Stimulated activated CD8-positive, alpha-beta memory T cell treated with anti-CD3 and anti-CD28 coated beads, Interleukin-12 subunit alpha, Interleukin-12 subunit beta, amount 100 ng/mL, for 24 hours (primary cell): Measurements from ENCODE around the gene OLR1.
"Not testable (repeated sequence)": the region's sequence is repeated elsewhere in the genome, so short reads cannot be mapped to it uniquely, and the experiment has no call there.

Source experiments
- DNase-seq: peaks from one replicate; pipeline ENCODE4 v3.0.0-alpha.2; 2020; ENCODE audit errors: extremely low read depth

OLR1 gene

GRCh38 chr12:10190558-10191388, 18.8 kb upstream of the OLR1 start:
- no peak for DNase-seq

GRCh38 chr12:10189653-10190052, 17.7 kb upstream of the OLR1 start:
- DNase-seq = no peak

- not testable (repeated sequence) for DNase-seq
Observed at GRCh38 chr12:10186958-10187357, 15.0 kb upstream of the OLR1 start.

GRCh38 chr12:10186299-10186698, 14.4 kb upstream of the OLR1 start:
- no peak for DNase-seq

- no peak for DNase-seq
Observed at GRCh38 chr12:10184261-10184843, 12.4 kb upstream of the OLR1 start.

- DNase-seq = no peak
Observed at GRCh38 chr12:10182354-10183049, 10.6 kb upstream of the OLR1 start.

- no peak for DNase-seq
Observed at GRCh38 chr12:10179776-10180181, 7.8 kb upstream of the OLR1 start.

- no peak for DNase-seq
Observed at GRCh38 chr12:10178821-10179220, 6.9 kb upstream of the OLR1 start, which contains the start of gene TMEM52B. TSS of gene TMEM52B (plus strand) at chr12:10179032. CDS start at chr12:10179575, 543 bp downstream.

- DNase-seq = no peak
Observed at GRCh38 chr12:10175846-10176636, 4.1 kb upstream of the OLR1 start.

GRCh38 chr12:10174986-10175614, 3.2 kb upstream of the OLR1 start:
- DNase-seq = no peak

GRCh38 chr12:10170216-10170615, 1.7 kb downstream of the OLR1 start:
- no peak for DNase-seq

- no peak for DNase-seq
Observed at GRCh38 chr12:10169104-10169503, 2.8 kb downstream of the OLR1 start.

- DNase-seq = no peak
Observed at GRCh38 chr12:10167599-10167998, 4.3 kb downstream of the OLR1 start.

- DNase-seq = no peak
Observed at GRCh38 chr12:10165421-10165820, 6.5 kb downstream of the OLR1 start.

GRCh38 chr12:10163084-10163483, 8.8 kb downstream of the OLR1 start:
- no peak for DNase-seq

- DNase-seq = no peak
Observed at GRCh38 chr12:10160617-10161385, 11.1 kb downstream of the OLR1 start.

- DNase-seq = no peak
Observed at GRCh38 chr12:10159280-10159679, 12.7 kb downstream of the OLR1 start.

- no peak for DNase-seq
Observed at GRCh38 chr12:10158406-10158805, 13.5 kb downstream of the OLR1 start.

GRCh38 chr12:10155966-10156365, 16.0 kb downstream of the OLR1 start:
- DNase-seq = no peak

- no peak for DNase-seq
Observed at GRCh38 chr12:10154145-10154496, 17.8 kb downstream of the OLR1 start.
